ENCODE data around the gene HPS1. TPM values are rescaled to one million over a fixed set of nuclear protein-coding genes. Genes with fewer than 3 reads are reported as not detected.

Gene HPS1
- total and polyA plus RNA-seq, 2 of the 8 experiments (the other 6 are each of a cell fraction or from before 2014, with no cell fraction given): 38.7 to 61.7 TPM

- Histone ChIP-seq H3K23ac (ENCODE audit: insufficient read length) (no peak overlapping the region), H3K23me2 (ENCODE audit: low read depth, low read length) (no peaks in the 10 kb centered on the region), H2AK5ac (ENCODE audit: low read depth, low read length) (no peak overlapping the region), H4K91ac (replicated peaks; ENCODE audit: insufficient read length, low read length) (no peak overlapping the region), H3K36me3 (ENCODE audit: control insufficient read depth in 2 of 4, insufficient read depth in 4 of 4, low read length in 3 of 4) (no peaks in the 10 kb centered on the region), H2BK12ac (ENCODE audit: low read depth, low read length) (no peak overlapping the region), H3K9me3 (ENCODE audit: insufficient read depth in 2 of 2, low read depth in 1 of 2, low read length in 1 of 2) (peaks cover 6% of the 10 kb centered on the region in 2 experiments; a peak in 2 of 4 replicates), H3K27ac (ENCODE audit: low read depth, low read length) (no peak overlapping the region), H3K14ac (ENCODE audit: insufficient read length) (no peak overlapping the region), H4K5ac (ENCODE audit: insufficient read length, low read depth, low read length) (no peak overlapping the region), H3K79me1 (ENCODE audit: low read depth, low read length) (no peaks in the 10 kb centered on the region), H3K4me3 (ENCODE audit: extremely low read depth in 1 of 4, insufficient read depth in 2 of 4, low read depth in 3 of 4, low read length in 4 of 4) (no peak overlapping the region), H3K4me1 (replicated peaks in 1 of 4; ENCODE audit: control insufficient read depth in 3 of 4, insufficient read depth in 4 of 4, low read length in 3 of 4) (no peaks in the 10 kb centered on the region), H3K4ac (replicated peaks; ENCODE audit: insufficient read length, low read depth, low read length) (no peak overlapping the region), H3K79me2 (ENCODE audit: control insufficient read depth in 1 of 2, insufficient read depth in 2 of 2, low read length in 2 of 2) (no peaks in the 10 kb centered on the region), H3K56ac (replicated peaks; ENCODE audit: insufficient read length, low read depth, low read length) (no peak overlapping the region), H2BK120ac (replicated peaks; ENCODE audit: low read depth, low read length) (no peak overlapping the region), H3K27me3 (replicated peaks in 1 of 4; ENCODE audit: control insufficient read depth in 3 of 4, extremely low read depth in 1 of 4, insufficient read depth in 3 of 4, low read length in 3 of 4) (no peaks in the 10 kb centered on the region), H2BK20ac (ENCODE audit: low read length) (no peak overlapping the region), H3K18ac (ENCODE audit: extremely low read depth, low read length) (no peak overlapping the region), H3K9ac (replicated peaks in 1 of 4; ENCODE audit: extremely low read depth in 1 of 4, low read depth in 3 of 4, low read length in 3 of 4) (no peak overlapping the region), H3K4me2 (ENCODE audit: insufficient read depth in 1 of 2, low read depth in 2 of 2, low read length in 2 of 2) (no peak overlapping the region), H2AFZ (ENCODE audit: low read length) (no peak overlapping the region), H4K8ac (ENCODE audit: extremely low read depth, insufficient read depth, low read length) (no peak overlapping the region), H4K20me1 (replicated peaks in 1 of 2; ENCODE audit: control insufficient read depth in 1 of 2, insufficient read depth in 2 of 2, low read length in 2 of 2) (no peaks in the 10 kb centered on the region), H2BK15ac (ENCODE audit: low read length) (no peak overlapping the region), H2BK5ac (ENCODE audit: low read depth, low read length) (no peak overlapping the region)
- WGBS, 2 experiments (ENCODE audit: extremely low coverage in 1 of 2, insufficient coverage in 1 of 2, insufficient read length in 1 of 2, insufficient replicate concordance in 2 of 2, low coverage in 1 of 2, low lambda C conversion rate in 2 of 2, missing lambda C conversion rate in 1 of 2): 91% methylated on average over 12 of the region's 12 CpGs; no CpG with 5 or more reads in 1 of the 2 experiments
- no peak for FAIRE-seq
- no peak for DNase-seq (ENCODE audit: low read depth in 1 of 2, low spot score in 2 of 2)
- TF ChIP-seq POU5F1 (IDR thresholded peaks at IDR 0.05; ENCODE audit: low read depth, low read length) (no peak), POLR2A (IDR thresholded peaks at IDR 0.05; ENCODE audit: control extremely low read depth in 1 of 2, low read depth in 2 of 2, low read length in 2 of 2) (no peak), ASH2L (IDR thresholded peaks at IDR 0.05; ENCODE audit: low read length) (no peak), SUZ12 (IDR thresholded peaks at IDR 0.05; ENCODE audit: low read length) (no peak), TAF7 (optimal IDR thresholded peaks at IDR 0.05; ENCODE audit: borderline replicate concordance, low read depth, low read length) (no peak), ZNF274 (IDR thresholded peaks at IDR 0.05; ENCODE audit: borderline replicate concordance, extremely low read depth, low read length) (no peak), TCF12 (IDR thresholded peaks at IDR 0.05; ENCODE audit: low read depth, low read length) (no peak), TEAD4 (IDR thresholded peaks at IDR 0.05; ENCODE audit: low read depth, low read length) (no peak), EZH2 (IDR thresholded peaks at IDR 0.05; ENCODE audit: low read depth, low read length, severe bottlenecking) (no peak), EP300 (IDR thresholded peaks at IDR 0.05; ENCODE audit: borderline replicate concordance in 1 of 2, low read depth in 2 of 2, low read length in 2 of 2) (no peak)
- CTCF ChIA-PET (ENCODE audit: partially characterized antibody): interaction anchor here (0.7 to 1.5 kb wide), 3 partner anchors 14 to 39 kb away, joined by 3 read pairs; no protein-coding TSS in a partner anchor
- POLR2A ChIA-PET (ENCODE audit: partially characterized antibody): interaction anchor here (1.2 kb wide), 1 partner anchor 42 kb away, joined by 3 read pairs; the partner anchor contains the start of gene PYROXD2
Observed at GRCh38 chr10:98373260-98374040, 73.3 kb downstream of the HPS1 start.

All from H1 (cell line).